ENCODE results near the gene AP1M2.
A peak's percentile ranks its signal among the peaks of the same experiment; 100 is the strongest.

The AP1M2 gene

GRCh38 chr19:10603873-10604459 is 16.9 kb upstream of the AP1M2 start:
- peak overlapping the region; percentile 82 for H3K9ac ChIP-seq (ENCODE audit: low read length)
- H3K9me2 ChIP-seq (replicated peaks; ENCODE audit: insufficient read depth, low read length), result no peaks in the 10 kb centered on the region
- H4K20me1 ChIP-seq (ENCODE audit: low read depth, low read length), result no peaks in the 10 kb centered on the region
- peak overlapping the region; percentile 91 for H3K4me3 ChIP-seq (ENCODE audit: insufficient read depth, low read length, poor library complexity, severe bottlenecking)
- H3K27ac ChIP-seq (ENCODE audit: low read depth, low read length), result peak overlapping the region; percentile 88
- H3K4me2 ChIP-seq (ENCODE audit: low read depth, low read length, poor library complexity, severe bottlenecking), result peak overlapping the region; percentile 74
- H3K9me3 ChIP-seq (ENCODE audit: insufficient read depth, low read length), result no peaks in the 10 kb centered on the region
- peaks cover 16% of the 10 kb centered on the region for H3F3A ChIP-seq (ENCODE audit: insufficient read depth)
- peaks cover 4% of the 10 kb centered on the region; the same call in 1 of the 2 replicates for H3K79me2 ChIP-seq (ENCODE audit: insufficient read depth, low read length)
- H3K36me3 ChIP-seq (ENCODE audit: low read length), result no peaks in the 10 kb centered on the region
- H2AFZ ChIP-seq (ENCODE audit: low read depth, low read length, severe bottlenecking), result no peak overlapping the region
- TF ChIP-seq EZH2phosphoT487 (conservative IDR thresholded peaks at IDR 0.05; ENCODE audit: low read length), result no peak
- TF ChIP-seq, protein P1, sequence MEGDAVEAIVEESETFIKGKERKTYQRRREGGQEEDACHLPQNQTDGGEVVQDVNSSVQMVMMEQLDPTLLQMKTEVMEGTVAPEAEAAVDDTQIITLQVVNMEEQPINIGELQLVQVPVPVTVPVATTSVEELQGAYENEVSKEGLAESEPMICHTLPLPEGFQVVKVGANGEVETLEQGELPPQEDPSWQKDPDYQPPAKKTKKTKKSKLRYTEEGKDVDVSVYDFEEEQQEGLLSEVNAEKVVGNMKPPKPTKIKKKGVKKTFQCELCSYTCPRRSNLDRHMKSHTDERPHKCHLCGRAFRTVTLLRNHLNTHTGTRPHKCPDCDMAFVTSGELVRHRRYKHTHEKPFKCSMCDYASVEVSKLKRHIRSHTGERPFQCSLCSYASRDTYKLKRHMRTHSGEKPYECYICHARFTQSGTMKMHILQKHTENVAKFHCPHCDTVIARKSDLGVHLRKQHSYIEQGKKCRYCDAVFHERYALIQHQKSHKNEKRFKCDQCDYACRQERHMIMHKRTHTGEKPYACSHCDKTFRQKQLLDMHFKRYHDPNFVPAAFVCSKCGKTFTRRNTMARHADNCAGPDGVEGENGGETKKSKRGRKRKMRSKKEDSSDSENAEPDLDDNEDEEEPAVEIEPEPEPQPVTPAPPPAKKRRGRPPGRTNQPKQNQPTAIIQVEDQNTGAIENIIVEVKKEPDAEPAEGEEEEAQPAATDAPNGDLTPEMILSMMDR (IDR thresholded peaks at IDR 0.05; ENCODE audit: insufficient read depth, low read length, poor library complexity, severe bottlenecking), result no peak
- no peaks in the 10 kb centered on the region for H3K27me3 ChIP-seq (ENCODE audit: low read length)

DNA sequence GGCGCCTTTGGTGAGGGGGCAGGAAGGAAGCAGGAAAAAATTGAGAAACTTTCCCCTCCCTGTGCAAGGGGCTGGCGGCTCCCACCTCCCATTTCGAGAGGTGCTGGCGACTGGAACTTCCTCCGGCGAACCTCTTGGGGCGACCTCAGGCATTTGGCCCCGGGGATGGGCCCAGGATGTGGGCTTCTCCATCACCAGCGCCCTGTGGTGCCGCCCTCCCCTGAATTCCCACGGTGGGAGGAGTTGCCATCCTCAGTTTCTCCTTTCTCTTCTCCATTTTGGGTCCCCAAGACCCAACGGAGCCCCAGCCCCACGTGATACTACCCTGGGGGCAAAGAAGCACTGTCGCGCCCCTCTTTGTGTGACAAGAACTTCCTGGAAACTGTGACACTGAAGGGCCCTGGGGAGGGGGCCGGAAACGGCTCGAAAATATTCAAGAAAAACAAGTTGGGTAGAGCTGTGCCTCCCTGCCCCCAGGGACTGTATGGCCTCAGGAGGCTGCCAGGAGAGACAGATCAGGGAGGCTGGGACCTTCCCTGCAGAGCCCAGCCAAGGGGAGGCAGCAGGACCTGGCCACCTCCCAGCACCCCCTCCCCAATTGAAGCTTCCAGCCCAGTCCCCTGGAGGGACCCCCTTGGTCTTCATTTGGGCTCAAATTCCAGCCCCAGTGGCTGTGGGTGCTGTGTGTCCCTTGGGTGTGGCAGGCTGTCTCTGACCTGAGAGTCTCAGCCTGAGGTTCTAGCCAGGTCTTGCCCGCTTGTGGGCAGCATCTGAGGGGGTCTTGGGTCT is 16.2 kb upstream of the AP1M2 start:
- Histone ChIP-seq H3K79me2 (ENCODE audit: insufficient read depth, low read length) (peaks cover 4% of the 10 kb centered on the region; the same call in 1 of the 2 replicates), H3K27me3 (ENCODE audit: low read length) (no peaks in the 10 kb centered on the region), H3K36me3 (ENCODE audit: low read length) (no peaks in the 10 kb centered on the region), H3K27ac (ENCODE audit: low read depth, low read length) (peak overlapping the region; percentile 88), H3K9me3 (ENCODE audit: insufficient read depth, low read length) (no peaks in the 10 kb centered on the region), H3K4me3 (ENCODE audit: insufficient read depth, low read length, poor library complexity, severe bottlenecking) (peak overlapping the region; percentile 91), H4K20me1 (ENCODE audit: low read depth, low read length) (no peaks in the 10 kb centered on the region), H2AFZ (ENCODE audit: low read depth, low read length, severe bottlenecking) (peak overlapping the region; percentile 44), H3K4me2 (ENCODE audit: low read depth, low read length, poor library complexity, severe bottlenecking) (peak overlapping the region; percentile 74), H3K9me2 (replicated peaks; ENCODE audit: insufficient read depth, low read length) (no peaks in the 10 kb centered on the region), H3K9ac (ENCODE audit: low read length) (peak overlapping the region; percentile 82), H3F3A (ENCODE audit: insufficient read depth) (peaks cover 16% of the 10 kb centered on the region)
- TF ChIP-seq, protein P1 (IDR thresholded peaks at IDR 0.05; ENCODE audit: insufficient read depth, low read length, poor library complexity, severe bottlenecking), result no peak
- no peak for TF ChIP-seq EZH2phosphoT487 (conservative IDR thresholded peaks at IDR 0.05; ENCODE audit: low read length)

DNA sequence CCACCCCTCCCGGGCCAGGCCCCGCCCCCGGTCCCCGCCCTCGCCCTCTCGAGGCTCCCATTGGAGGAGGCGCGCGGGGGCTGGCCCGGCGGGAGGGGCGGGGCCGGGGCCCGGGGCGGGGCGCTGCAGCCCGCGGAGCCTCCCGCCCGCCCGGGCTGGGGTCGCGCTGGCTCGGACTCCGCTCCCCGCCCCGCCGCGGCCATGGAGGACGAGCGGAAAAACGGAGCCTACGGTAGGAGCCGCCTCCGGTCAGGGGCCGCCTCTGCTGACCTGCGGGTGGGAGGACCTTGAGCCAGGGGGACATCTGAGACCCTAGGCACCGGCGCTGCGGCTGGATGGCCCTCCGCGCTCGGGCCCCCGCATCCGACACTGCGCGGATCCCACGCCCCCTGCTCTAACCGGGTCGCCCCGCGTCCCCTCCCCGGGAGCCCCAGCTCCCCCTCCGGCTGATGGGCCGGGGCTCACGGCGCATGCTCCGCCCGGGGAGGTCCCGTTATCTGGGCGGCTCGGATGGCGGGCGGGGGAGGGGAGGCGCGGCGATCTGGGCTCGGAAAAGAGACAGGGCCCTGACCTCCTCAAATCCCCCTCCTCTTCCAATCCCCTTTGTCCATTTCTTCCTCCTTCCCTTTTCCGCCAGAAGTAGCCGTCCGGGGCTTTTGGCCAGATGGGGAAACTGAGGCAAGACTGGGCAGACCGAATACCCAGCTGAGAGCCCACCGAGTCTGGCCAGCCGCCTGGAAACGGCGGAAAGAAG is 15.4 kb upstream of the AP1M2 start:
- Histone ChIP-seq H3K36me3 (ENCODE audit: low read length) (no peaks in the 10 kb centered on the region), H3K27ac (ENCODE audit: low read depth, low read length) (peak overlapping the region; percentile 88), H3K79me2 (ENCODE audit: insufficient read depth, low read length) (peaks cover 4% of the 10 kb centered on the region; the same call in 1 of the 2 replicates), H3F3A (ENCODE audit: insufficient read depth) (peaks cover 16% of the 10 kb centered on the region), H3K4me3 (ENCODE audit: insufficient read depth, low read length, poor library complexity, severe bottlenecking) (peak overlapping the region; percentile 91), H3K9ac (ENCODE audit: low read length) (peak overlapping the region; percentile 82), H3K27me3 (ENCODE audit: low read length) (no peaks in the 10 kb centered on the region), H2AFZ (ENCODE audit: low read depth, low read length, severe bottlenecking) (peak overlapping the region; percentile 44), H4K20me1 (ENCODE audit: low read depth, low read length) (no peaks in the 10 kb centered on the region), H3K9me3 (ENCODE audit: insufficient read depth, low read length) (no peaks in the 10 kb centered on the region), H3K9me2 (replicated peaks; ENCODE audit: insufficient read depth, low read length) (no peaks in the 10 kb centered on the region), H3K4me2 (ENCODE audit: low read depth, low read length, poor library complexity, severe bottlenecking) (peak overlapping the region; percentile 74)
- TF ChIP-seq EZH2phosphoT487 (conservative IDR thresholded peaks at IDR 0.05; ENCODE audit: low read length), result no peak
- TF ChIP-seq, protein P1 (IDR thresholded peaks at IDR 0.05; ENCODE audit: insufficient read depth, low read length, poor library complexity, severe bottlenecking), result no peak

Data from SU-DHL-6 (cell line).